ENCODE results near the gene SIPA1L3.
"Not testable (repeated sequence)": the region's sequence is repeated elsewhere in the genome, so short reads cannot be mapped to it uniquely, and the experiment has no call there.

Gene SIPA1L3

GRCh38 chr19:37920591-37921450, 13.8 kb downstream of the SIPA1L3 start:
- DNase-seq, result no peak

GRCh38 chr19:37924573-37924972, 17.6 kb downstream of the SIPA1L3 start:
- DNase-seq, result not testable (repeated sequence)

- DNase-seq, result no peak
Measured at GRCh38 chr19:37925212-37925611, 18.2 kb downstream of the SIPA1L3 start.

GRCh38 chr19:37926255-37926654, 19.2 kb downstream of the SIPA1L3 start:
- no peak for DNase-seq

- DNase-seq, result no peak
Measured at GRCh38 chr19:37926711-37927110, 19.7 kb downstream of the SIPA1L3 start.

- peak; percentile 65 for DNase-seq
Measured at GRCh38 chr19:37928527-37929286, 21.7 kb downstream of the SIPA1L3 start.

- no peak for DNase-seq
Measured at GRCh38 chr19:37929355-37929923, 22.4 kb downstream of the SIPA1L3 start.

- no peak for DNase-seq
Measured at GRCh38 chr19:37930416-37930815, 23.4 kb downstream of the SIPA1L3 start.

GRCh38 chr19:37931881-37932655, 25.1 kb downstream of the SIPA1L3 start:
- peak; percentile 25 for DNase-seq

- DNase-seq, result peak; percentile 8
Measured at GRCh38 chr19:37932985-37933936, 26.3 kb downstream of the SIPA1L3 start.

GRCh38 chr19:37933937-37934358, 26.9 kb downstream of the SIPA1L3 start:
- no peak for DNase-seq

GRCh38 chr19:37935341-37935740, 28.3 kb downstream of the SIPA1L3 start:
- no peak for DNase-seq

- no peak for DNase-seq
Measured at GRCh38 chr19:37936166-37936565, 29.2 kb downstream of the SIPA1L3 start.

GRCh38 chr19:37936886-37937285, 29.9 kb downstream of the SIPA1L3 start:
- DNase-seq, result no peak

GRCh38 chr19:37938353-37938752, 31.3 kb downstream of the SIPA1L3 start:
- DNase-seq, result no peak

GRCh38 chr19:37941782-37942515, 34.9 kb downstream of the SIPA1L3 start:
- DNase-seq, result no peak

- no peak for DNase-seq
Measured at GRCh38 chr19:37942516-37942902, 35.5 kb downstream of the SIPA1L3 start.

- DNase-seq, result no peak
Measured at GRCh38 chr19:37943480-37943879, 36.5 kb downstream of the SIPA1L3 start.

- no peak for DNase-seq
Measured at GRCh38 chr19:37946132-37946531, 39.1 kb downstream of the SIPA1L3 start.

- DNase-seq, result no peak
Measured at GRCh38 chr19:37947778-37948177, 40.8 kb downstream of the SIPA1L3 start.

GRCh38 chr19:37948362-37948761, 41.4 kb downstream of the SIPA1L3 start:
- no peak for DNase-seq

Measured in GDM1 (cell line).